ENCODE data around the gene PPM1B. TPM values are rescaled to one million over a fixed set of nuclear protein-coding genes. Genes with fewer than 3 reads are reported as not detected.

Gene PPM1B
- total and polyA plus RNA-seq, 2 of the 13 experiments (the other 11 are each of a cell fraction or from before 2014, with no cell fraction given), result 24.4 to 25.0 TPM

- TF ChIP-seq ZBTB1 (CRISPR knock-in tag; IDR thresholded peaks at IDR 0.05; ENCODE audit: borderline replicate concordance) (no peak), PAXIP1 (CRISPR knock-in tag; conservative IDR thresholded peaks at IDR 0.05) (no peak), FUBP1 (CRISPR knock-in tag; IDR thresholded peaks at IDR 0.05; ENCODE audit: borderline replicate concordance) (no peak), NFE2L1 (CRISPR knock-in tag; IDR thresholded peaks at IDR 0.05; ENCODE audit: borderline replicate concordance) (no peak), MTF2 (CRISPR knock-in tag; IDR thresholded peaks at IDR 0.05; ENCODE audit: borderline replicate concordance) (no peak), SIX1 (CRISPR knock-in tag; IDR thresholded peaks at IDR 0.05; ENCODE audit: borderline replicate concordance) (0 out of 2 replicates have a peak, but pooled peaks have one; percentile 46), ZNF768 (CRISPR knock-in tag; IDR thresholded peaks at IDR 0.05) (no peak), ZBTB39 (CRISPR knock-in tag; IDR thresholded peaks at IDR 0.05) (no peak), ZBTB3 (CRISPR knock-in tag; IDR thresholded peaks at IDR 0.05; ENCODE audit: borderline replicate concordance, low read depth) (0 out of 2 replicates have a peak, but pooled peaks have one; percentile 5), ZNF780A (CRISPR knock-in tag; IDR thresholded peaks at IDR 0.05) (0 out of 2 replicates have a peak, but pooled peaks have one; percentile 26), GTF3A (CRISPR knock-in tag; conservative IDR thresholded peaks at IDR 0.05) (no peak), GABPA (IDR thresholded peaks at IDR 0.05; ENCODE audit: low read depth, low read length) (peak; percentile 77), GABPA (CRISPR knock-in tag; IDR thresholded peaks at IDR 0.05; ENCODE audit: low read depth) (peak; percentile 93), HNF1A (IDR thresholded peaks at IDR 0.05; ENCODE audit: low read depth) (0 out of 2 replicates have a peak, but pooled peaks have one; percentile 35), HNF1A (CRISPR knock-in tag; IDR thresholded peaks at IDR 0.05; ENCODE audit: borderline replicate concordance) (no peak)
Measured at GRCh38 chr2:44167311-44167907, 1.3 kb upstream of the PPM1B start (continued).
